ENCODE measurements around the gene CD96.

The CD96 gene

DNA sequence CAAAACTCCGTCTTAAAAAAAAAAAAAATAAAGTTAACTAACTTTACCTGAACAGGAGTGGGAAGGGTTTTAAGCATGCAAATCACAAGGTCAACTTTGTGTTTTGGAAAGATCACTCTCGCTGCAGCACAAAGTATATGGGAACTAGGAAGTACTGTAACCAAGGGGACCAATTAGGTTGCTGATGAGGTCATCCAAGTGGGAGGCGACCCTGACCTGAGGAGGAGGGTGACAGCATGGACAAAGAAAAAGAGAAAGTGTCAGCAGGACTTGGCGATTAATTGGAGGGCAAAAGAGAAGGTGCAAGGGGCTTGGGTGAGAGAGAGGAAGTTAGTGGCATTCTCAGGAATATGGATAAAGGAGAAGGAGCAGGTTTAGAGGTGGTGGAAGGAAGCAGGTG is 142.6 kb downstream of the CD96 start:
- no peak for DNase-seq

DNA sequence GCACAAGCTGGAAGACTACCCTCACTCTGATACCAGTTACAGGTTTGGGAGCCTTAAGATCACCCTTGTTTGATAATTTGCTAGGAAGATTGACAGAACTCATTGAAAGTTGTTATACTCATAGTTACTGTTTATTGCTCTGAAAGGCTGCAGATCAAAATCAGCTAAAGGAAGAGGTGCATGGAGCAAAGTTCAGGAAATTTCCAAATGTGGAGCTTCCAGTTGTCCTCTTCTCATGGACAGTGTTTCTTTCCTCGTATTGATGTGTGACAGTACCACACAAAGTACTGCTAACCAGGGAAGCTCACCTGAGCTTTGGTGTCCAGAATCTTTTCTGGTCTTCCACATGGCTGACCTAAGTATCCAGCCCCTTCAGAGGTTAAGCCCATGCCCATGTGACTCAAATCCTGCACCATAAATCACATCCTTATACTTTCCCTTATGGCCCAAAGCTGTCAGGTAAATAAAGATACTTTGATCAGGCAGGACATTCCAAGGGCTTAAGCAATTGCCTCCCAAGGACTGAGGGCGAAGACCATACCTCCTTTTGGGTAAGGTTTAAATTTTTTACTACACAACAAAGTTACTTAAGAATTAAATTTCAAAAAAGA is 146.3 kb downstream of the CD96 start:
- DNase-seq, result no peak

DNA sequence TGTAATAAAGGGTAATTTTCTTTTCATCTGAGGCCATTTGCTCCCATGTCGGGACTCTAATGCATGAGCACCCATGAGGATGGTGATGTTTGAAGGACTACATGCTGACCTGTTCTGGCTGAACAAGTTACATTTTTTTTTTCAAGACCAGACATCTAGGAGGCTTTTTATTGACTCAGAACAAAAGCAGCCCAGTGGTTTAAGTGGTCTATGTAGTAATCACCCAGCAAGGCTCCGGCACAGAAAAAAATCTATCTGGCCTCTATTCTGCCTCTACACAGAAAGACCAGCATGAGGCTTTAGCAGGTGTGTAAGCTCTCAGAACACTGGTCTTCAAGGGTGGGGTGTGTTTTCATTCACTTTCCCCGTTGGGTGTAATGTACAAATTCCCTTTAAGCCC is 148.2 kb downstream of the CD96 start:
- no peak for DNase-seq

DNA sequence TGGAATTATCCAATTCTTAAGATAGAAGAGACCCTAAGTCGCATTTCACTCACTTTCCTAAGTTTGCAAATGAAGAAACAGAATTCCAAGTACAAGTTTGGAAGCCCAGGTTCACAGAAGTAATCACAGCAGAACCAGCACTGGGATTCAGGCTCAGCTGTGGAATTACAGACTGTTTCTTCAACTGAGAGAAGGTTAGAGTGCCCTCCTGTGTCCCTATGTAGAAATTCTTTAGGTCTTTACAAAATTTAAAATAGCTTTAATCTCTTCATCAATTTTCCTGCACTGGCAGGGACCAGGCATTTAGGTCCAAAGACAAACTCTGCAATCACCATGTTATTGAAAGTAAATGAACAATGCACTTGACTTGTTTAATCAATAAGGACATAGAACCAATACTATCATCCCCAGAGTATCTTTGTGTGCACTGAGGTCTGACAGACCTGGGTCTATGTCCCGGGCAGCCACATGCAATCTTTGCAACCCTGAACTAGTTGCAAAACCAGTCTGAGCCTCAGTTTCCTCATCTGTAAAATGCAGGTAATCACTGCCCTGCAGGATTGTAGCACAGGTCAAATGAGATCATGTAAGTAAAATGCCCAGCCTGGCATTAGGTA is 149.4 kb downstream of the CD96 start:
- DNase-seq, result no peak

DNA sequence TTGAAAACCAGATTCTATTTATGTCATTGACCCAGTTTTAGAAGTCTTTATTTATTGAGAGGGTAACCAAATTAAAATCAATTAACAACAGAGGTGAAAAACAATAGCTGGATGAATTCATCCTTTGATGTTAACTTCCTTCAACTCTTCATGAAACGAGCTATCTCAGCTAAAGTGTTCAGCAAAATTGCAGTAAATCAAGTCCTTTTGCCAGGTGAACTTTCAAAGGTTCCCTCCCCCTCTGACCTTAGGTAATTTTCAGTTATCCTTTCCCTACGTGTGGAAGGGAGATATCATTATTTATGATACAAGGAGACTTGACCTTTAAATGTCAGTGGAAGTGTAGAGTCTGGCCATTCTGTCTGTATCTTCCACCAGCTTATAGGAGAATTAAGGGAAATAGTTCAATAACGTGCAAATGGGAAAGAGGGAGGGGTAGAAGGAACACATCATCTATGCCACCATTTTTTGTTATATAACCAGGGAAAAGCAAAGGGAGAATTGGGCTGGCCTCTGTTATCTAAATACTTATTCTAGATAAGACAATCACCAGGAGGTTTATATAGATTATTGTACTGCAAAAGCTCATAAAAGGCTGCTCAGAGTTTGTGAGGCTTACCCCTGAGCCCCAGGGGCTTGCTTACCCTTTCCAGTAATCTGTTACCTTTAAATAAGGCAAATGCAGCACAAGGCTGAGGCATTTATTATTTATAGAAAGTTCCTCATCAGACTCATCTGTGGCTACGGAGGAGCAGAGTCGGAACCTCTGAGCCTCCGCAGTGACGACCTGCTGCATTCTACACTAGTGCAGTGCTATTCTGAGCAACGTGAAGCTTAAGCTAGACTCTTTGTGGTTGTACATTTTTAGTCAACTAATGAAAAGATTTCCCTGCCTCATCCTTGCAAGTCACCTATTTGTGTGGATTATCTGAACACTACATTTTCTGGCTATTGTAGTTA is 150.9 kb downstream of the CD96 start:
- DNase-seq, result no peak

DNA sequence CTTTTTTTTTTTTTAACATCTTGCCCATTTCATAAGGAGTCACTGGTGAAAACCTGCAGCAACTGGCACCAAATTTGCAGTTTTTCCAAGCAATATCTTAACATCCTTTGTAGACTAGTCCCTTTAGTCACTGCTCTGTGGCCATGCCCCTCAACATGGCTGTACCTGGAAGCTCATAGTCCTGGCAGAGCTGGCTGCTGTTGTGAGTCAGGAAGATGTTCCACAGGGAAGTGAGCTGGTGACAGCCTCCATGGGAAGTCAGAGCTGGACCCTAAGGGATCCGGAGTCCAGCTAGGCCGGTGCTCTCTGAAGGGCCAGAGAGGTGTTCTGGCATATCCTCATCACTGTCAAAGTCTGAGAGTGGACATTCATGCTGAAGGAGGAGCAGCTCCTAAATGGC is 152.5 kb downstream of the CD96 start:
- DNase-seq, result no peak

DNA sequence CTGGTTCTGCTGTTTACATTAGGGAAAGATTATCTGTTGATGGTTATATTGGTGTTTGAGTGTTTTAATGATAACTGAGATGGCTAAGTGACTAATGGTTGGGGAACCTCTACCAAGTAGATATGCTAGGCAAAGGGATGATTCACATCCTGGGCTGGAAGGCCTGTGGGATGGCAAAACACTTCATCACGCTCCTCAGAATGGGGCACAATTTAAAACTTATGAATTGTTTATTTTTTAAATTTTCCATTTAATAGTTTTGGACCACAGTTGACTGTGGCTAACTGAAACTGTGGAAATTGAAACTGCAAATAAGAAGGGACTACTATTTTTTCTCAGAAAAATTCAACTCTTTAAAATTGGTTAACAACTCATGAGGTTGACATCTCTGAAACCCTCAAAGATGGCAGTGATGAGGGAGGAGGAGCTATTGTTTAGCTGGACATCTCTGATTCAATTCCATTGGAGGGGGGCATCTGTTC is 153.7 kb downstream of the CD96 start:
- no peak for DNase-seq

DNA sequence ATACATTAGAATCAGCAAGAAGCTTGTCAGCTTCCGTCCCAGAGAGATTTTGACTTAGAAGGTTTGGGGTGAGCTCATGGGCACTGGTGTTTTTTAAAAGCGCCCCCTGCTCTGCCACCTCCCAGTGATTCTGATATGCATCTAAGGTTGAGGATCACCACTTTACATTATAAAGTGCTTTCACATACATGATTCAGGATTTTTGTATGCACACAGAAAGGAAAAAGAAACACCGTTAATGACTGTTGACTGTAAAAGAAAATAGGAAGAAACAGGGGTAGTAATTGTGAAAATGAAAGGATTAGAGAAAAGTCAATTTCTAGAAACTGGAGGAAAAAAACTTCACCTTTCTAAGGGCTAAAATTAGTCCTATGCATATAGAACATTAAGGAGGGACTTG is 158.1 kb downstream of the CD96 start:
- no peak for DNase-seq

DNA sequence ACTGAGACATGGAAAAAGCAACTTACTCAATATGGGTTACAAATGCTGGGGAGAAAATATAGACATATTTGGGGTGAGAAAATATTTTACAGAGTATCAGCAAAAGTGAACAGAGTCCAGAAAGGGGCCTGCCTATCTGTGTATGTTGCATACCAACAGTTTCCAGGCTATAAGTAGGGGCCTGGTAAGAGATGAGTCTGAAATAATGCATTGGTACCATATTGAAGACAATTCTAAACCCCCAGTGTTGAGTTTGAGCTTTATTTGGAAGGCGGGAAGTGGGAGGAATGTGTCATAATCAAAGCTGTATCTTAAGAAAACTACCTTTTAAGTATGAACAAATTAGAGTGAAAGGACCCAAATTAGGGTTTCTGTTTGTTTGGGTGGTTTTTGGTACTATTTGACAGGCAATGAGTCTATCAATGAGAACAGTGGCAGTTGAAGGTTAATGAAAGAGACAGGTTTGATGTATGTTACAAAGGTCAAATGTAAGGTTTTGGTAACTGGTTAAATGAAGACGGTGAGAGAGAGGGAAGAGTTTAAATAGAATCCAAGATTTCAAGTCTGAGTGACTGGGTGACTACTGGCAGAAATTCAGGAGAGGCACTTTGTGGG is 159.4 kb downstream of the CD96 start:
- no peak for DNase-seq

Data from activated CD4-positive, alpha-beta T cell treated with anti-CD3 and anti-CD28 coated beads for 1 hour (primary cell).